ENCODE results near the gene C1orf159.

C1orf159 gene

DNA sequence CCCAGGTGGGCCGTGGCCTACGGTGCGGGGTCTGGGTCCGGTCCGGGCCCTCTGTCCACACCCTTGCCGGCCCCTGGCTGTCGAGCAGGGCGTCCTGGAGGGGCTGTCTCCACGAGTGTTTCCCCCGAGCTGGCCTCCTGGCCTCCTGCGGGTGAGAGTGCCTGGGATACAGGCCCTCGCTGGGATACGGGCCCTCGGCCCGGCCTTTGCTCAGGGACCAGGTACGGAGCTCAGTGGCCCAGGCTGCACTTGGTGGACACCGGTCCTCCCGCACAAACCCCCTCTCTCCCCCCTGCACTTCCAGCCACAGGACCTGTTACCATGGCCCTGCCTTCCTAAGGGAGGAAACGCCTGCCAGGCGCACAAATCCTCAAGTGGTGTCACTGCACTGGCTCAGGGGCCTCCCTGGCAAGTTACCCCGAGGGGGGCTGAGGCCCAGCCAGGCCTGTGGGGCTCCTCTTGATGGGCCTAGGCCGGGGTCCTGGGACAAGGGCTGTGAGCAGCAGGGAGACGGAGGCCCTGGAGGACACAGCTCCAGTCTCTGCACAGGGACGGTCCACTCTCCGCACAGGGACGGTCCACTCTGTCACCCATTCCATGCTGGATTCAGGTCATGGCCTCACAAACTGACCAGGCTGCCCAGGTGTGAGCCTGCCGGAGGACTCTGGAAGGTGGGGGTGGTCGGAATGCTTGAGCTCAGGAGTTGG is 23.6 kb downstream of the C1orf159 start:
- DNase-seq (ENCODE audit: low spot score): no peak

DNA sequence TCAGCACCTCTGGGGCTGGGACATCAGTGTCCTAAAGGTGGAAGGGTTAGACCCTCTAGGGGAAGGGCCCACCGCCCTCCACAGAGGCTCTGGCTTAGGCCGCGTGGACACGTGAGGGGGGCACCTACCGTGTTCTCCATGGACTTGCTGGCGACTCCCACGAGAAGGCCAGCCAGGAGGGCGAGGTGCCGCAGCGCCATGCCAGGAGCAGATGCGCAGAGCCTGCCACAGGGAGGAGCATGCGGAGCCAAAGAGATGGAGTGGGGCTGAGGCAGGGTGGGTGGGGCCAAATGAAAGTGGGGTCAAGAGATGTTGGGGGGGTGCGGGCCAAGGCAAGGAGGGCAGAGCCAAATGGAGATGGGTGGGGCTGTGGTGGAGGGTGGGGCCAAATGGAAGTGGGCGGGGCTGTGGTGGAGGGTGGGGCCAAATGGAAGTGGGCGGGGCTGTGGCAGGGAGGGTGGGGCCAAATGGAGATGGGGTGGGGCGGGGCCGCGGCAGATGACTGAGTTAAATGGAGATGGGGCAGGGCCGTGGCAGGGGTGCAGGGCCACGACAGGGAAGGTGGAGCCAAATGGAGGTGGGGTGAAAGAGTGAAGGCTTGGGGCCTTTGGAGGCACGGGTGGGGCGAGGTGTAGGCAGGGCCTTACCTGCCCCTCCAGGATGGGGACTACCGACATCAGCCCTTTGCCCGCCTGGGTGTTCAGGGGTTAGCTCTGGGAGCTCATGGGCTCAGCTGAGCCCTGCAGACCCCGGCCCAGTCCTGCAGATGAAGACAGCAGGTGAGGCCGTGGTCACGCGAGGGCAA is 24.3 kb downstream of the C1orf159 start:
- DNase-seq (ENCODE audit: low spot score): peak; percentile 16

DNA sequence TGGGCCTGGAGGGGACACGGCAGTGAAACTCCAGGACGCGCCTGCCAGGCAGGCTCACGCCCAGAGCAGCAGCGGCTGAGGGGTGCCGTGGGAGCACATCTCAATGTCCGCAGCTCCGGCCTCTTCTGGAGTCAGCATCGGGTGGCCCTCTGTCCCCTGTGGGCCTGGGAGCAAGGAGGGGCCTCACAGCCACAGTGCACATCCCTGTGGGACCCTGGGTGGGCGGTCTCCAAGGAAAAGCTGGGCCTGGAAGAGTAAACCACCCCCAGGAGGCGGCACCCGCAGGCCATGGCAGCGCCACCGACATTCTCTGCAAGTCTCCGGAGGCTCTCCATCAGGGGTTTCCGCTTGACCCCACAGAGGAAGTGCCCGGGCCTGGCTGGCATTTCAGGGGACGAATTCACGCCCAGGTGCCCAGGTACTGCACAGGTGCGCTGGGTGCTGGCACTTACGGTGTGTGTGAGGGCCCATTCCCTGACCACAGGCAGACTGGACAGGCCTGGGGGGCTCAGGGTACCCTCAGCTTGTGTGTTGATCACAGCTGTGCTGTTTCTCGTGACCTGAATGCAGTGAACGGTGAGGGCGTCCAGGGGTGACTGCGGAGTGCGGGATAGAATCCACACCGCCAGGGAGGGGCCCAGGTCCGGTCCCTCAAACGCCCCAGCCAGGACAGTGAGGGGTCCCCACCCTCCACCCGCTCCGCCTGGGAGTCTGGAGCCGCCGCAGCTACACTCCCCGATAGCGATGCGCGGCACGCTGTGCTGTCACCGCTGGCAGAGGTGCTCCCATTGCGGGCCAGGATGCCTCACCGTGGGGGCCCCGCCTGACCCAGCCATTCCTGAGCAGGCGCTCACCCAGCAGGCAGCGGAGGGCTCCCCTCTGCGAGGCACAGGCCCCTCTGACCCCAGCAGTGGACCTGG is 25.2 kb downstream of the C1orf159 start:
- DNase-seq (ENCODE audit: low spot score): no peak

DNA sequence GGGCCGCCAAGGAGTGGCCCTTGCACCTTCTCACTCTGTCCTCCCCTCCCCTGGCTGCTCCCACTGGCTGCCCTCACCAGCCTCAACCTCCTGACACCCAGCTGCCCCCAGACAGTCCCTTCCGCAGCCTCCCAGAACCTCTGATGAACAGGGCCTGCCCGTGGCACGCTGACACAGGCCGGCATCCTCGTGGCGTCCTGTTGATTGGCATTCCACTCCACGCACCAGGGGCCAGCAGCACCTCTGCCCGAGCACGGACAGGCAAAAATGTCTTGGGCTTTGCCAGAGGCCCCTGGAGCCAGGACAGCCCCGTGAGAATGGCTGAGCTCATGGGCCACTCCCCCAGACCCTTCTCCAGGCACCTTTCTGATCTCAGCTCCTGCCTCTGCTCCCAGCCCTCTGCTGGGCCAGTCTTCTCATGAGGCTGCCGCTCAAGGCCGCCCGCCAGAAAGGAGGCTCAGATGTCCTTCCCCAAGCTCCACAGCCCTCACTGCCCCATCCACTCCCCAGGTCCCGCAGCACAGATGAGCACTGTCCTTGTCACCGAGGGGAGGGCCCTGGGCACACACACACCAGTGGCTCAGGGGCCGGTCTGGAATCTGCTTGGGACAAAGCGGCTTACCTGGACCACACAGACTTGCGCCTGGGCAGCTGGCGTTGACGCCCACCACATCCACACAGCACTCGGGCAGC is 26.0 kb downstream of the C1orf159 start:
- DNase-seq (ENCODE audit: low spot score): no peak

GRCh38 chr1:1088801-1089680 is 26.8 kb downstream of the C1orf159 start:
- no peak for DNase-seq (ENCODE audit: low spot score)

GRCh38 chr1:1088029-1088800 is 27.7 kb downstream of the C1orf159 start:
- DNase-seq (ENCODE audit: low spot score): no peak

GRCh38 chr1:1087351-1088028 is 28.4 kb downstream of the C1orf159 start:
- no peak for DNase-seq (ENCODE audit: low spot score)

DNA sequence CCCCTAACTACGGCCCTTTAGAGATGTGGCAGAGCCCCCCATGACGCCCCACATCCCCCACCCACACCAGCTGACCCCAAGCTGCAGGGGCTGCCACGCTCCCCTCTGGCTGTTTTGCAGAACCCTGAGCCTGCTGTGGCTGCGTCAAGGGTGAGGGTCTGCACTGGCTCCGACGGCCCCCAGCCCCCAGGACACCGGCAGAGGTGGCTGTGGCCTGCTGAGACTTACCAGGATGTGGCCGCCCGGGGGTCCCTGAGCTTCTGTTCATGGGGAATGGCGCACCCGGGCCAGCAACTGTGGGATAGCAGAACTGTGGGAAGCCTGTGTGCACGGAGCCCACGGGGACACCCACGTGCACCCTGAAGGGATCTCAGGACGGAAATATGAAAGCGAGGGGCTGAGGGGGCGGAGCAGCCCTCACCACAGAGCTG is 29.0 kb downstream of the C1orf159 start:
- DNase-seq (ENCODE audit: low spot score): no peak

DNA sequence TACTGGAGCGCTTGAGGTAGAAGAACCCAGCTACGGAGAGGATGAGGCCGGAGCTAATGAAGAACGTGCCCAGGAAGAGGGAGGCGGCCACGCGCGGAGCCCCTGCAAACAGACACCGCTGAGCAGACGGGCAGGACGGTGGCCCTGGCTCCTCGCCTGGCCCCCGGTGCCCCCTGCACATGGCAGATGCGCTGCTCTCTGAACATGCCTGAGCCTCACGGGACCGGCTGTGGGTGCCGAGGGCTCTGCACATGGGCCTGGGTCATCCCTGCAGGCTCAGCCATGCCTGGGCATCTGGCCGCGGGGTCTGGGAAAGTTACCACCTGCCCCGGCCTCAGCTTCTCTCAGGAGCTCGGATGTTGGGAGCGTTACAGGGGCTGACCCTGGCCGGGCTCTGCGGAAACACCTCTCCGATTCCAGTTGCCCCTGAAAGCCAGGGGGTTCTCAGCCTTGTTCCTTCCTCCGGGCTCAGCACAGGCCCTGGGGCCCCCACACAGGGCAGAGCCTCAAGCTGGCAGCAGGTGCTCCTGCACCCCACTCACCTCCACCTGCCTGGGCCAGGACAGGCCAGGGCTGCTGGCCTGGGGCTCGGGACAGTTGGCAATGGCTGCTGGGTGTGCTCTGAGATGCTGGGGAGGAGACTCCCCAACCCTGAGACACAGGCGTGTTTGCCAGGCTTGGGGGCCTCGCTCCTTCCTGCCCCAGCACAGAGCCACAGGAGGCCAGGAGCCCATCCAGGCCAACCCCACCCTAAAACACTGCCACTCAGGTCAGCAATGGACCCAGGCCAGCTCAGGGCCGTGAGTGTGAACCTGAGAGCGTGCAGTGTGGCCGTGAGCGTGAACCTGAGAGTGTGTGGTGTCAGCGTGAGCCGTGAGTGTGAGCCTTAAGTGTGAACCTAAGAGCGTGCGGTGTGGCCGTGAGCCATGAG is 29.7 kb downstream of the C1orf159 start:
- DNase-seq (ENCODE audit: low spot score): no peak

DNA sequence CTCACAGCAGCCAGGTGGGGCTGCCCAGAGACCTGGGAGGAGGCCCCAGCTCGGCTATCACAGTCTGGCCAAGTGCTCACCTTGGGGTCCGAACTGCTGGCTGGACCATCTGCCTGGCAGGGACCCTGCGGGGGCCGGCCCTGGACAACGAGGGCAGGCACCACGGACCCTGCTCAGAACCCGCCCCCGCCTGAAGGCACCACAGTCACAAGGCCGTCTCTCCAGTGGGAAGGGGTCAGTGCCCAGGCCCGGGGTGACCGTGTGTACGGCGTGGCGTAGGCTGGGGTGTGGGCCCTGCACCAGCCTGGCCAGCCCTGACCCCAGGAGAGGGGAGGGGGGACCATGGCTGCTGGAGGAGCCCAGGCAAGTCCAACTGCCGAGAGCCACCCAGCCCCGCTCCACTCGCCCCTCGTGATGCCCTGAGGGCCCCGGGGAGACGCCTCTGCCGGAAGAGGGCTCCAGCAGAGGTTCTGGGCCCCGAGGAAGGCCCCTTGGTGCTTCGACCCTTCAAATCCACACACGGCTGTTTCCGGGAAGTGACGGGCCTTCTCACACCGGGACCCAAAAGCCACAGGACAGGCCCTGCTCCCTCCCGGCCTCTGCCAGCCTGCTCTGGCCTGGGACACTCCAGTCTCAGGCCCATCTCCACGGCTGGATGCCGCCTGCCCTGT is 30.6 kb downstream of the C1orf159 start:
- DNase-seq (ENCODE audit: low spot score): no peak

GRCh38 chr1:1084372-1085170 is 31.3 kb downstream of the C1orf159 start:
- no peak for DNase-seq (ENCODE audit: low spot score)

GRCh38 chr1:1083416-1084371 is 32.2 kb downstream of the C1orf159 start:
- no peak for DNase-seq (ENCODE audit: low spot score)

- DNase-seq (ENCODE audit: low spot score): no peak
Observed at GRCh38 chr1:1082776-1083415, 33.0 kb downstream of the C1orf159 start.

DNA sequence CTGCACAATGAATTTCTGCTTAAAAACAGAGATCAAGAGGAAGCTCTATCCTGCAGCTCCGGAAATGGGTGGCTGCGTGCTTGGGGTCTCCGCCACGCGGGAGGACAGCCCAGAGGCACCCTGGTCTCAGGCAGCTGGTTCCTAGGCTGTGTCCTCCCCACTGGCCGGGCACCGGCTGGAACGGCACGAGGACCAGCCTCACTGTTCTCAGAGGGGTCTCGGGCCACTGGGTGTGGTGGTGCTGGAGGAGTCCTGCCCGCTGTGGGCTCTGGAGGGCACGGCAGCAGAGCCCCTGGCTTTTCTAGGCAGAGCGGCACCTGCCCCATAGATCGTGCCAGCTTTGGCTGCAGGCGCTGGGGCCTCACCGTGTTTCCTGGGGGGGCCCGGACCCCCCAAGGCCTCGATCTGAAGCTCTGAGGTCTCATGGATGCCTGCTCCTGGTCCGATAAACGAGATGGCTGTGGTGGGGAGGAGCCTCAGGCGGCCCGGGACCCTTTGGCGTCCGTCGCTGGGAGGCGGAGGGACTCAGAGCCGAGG is 33.6 kb downstream of the C1orf159 start:
- DNase-seq (ENCODE audit: low spot score): no peak
